Measurements from ENCODE around the gene DHDH. TPM values are rescaled to one million over a fixed set of nuclear protein-coding genes. Genes with fewer than 3 reads are reported as not detected.

DHDH gene
- total and polyA plus RNA-seq, 2 experiments from 2014 or later: 2.2 to 10.2 TPM

- Histone ChIP-seq H3K36me3 (peaks cover 40% of the 10 kb centered on the region), H3K27me3 (no peaks in the 10 kb centered on the region), H3K4me3 (no peak overlapping the region), H3K9me3 (ENCODE audit: low read depth) (no peaks in the 10 kb centered on the region), H3K4me1 (ENCODE audit: low read depth) (peaks cover 18% of the 10 kb centered on the region), H3K27ac (peak overlapping the region; percentile 20)
- TF ChIP-seq, protein P1, sequence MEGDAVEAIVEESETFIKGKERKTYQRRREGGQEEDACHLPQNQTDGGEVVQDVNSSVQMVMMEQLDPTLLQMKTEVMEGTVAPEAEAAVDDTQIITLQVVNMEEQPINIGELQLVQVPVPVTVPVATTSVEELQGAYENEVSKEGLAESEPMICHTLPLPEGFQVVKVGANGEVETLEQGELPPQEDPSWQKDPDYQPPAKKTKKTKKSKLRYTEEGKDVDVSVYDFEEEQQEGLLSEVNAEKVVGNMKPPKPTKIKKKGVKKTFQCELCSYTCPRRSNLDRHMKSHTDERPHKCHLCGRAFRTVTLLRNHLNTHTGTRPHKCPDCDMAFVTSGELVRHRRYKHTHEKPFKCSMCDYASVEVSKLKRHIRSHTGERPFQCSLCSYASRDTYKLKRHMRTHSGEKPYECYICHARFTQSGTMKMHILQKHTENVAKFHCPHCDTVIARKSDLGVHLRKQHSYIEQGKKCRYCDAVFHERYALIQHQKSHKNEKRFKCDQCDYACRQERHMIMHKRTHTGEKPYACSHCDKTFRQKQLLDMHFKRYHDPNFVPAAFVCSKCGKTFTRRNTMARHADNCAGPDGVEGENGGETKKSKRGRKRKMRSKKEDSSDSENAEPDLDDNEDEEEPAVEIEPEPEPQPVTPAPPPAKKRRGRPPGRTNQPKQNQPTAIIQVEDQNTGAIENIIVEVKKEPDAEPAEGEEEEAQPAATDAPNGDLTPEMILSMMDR (IDR thresholded peaks at IDR 0.05; ENCODE audit: low read depth, low read length): no peak
- peak in 1 of 2 donors; percentile 74 for DNase-seq (ENCODE audit: low read depth in 1 of 2, low spot score in 1 of 2)
These were observed 34.7 kb downstream of the DHDH start for GRCh38 chr19:48968179-48968661.

DNA sequence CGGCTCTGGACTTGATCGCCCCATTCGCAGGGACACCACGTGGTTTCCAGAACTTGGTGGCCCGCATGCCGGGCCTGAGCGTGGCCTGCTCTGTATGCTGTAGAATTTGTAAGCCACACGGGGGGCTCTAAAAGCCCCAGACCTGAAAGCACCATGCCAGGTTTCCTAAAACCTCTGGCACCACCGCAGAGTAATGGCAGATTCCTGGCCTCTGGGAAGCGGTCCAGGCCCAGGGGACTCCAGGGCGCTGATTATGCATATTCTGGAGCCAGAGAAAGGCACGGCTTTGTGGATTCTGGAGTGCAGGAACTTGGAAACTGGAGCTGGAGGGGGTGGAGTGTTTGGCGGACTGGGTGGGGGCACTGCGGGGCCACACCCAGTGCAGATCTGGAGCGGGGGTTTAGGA lies 35.3 kb downstream of the DHDH start:
- TF ChIP-seq, protein P1 (IDR thresholded peaks at IDR 0.05; ENCODE audit: low read depth, low read length): no peak
- Histone ChIP-seq H3K4me1 (ENCODE audit: low read depth) (peaks cover 12% of the 10 kb centered on the region), H3K36me3 (peaks cover 46% of the 10 kb centered on the region), H3K9me3 (ENCODE audit: low read depth) (no peaks in the 10 kb centered on the region), H3K27me3 (no peaks in the 10 kb centered on the region), H3K4me3 (no peak overlapping the region), H3K27ac (no peak overlapping the region)
- no peak for DNase-seq (ENCODE audit: low read depth in 1 of 2, low spot score in 1 of 2)

- Histone ChIP-seq H3K36me3 (peaks cover 51% of the 10 kb centered on the region), H3K27ac (no peak overlapping the region), H3K4me1 (ENCODE audit: low read depth) (peaks cover 6% of the 10 kb centered on the region), H3K4me3 (no peak overlapping the region), H3K27me3 (no peaks in the 10 kb centered on the region), H3K9me3 (ENCODE audit: low read depth) (no peaks in the 10 kb centered on the region)
- no peak for DNase-seq (ENCODE audit: low read depth in 1 of 2, low spot score in 1 of 2)
- TF ChIP-seq, protein P1 (IDR thresholded peaks at IDR 0.05; ENCODE audit: low read depth, low read length): no peak
These were observed 36.0 kb downstream of the DHDH start for GRCh38 chr19:48969276-48970138.

DNA sequence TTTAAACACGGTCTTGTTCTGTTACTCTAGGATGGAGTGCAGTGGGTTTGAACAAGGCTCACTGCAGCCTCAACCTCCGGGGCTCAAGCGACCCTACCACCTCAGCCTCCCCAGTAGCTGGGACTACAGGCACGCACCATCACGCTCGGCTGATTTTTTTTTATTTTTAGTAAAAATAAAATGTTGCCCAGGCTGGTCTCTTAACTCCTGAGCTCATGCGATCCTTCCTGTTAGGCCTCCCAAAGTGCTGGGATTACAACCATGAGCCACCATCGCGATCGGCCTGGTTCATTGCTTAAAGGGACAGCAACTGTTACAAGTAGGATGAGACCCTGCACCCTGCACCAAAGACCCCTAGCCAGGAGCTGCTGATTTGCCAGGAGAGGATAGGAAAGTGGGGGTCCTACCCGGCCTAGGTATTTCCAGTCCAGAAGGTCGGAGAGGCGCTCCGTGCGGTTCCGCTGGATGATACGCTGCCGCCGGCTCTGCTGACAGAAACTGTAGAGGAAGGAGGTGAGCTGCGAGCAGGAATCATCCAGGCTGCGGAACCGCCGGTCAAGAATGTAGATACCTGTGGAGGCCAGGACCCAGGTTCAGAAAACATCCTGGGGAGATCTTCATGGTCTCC lies 36.8 kb downstream of the DHDH start:
- H3K27me3 ChIP-seq: no peaks in the 10 kb centered on the region
- peaks cover 3% of the 10 kb centered on the region for H3K4me1 ChIP-seq (ENCODE audit: low read depth)
- TF ChIP-seq, protein P1 (IDR thresholded peaks at IDR 0.05; ENCODE audit: low read depth, low read length): no peak
- peaks cover 51% of the 10 kb centered on the region for H3K36me3 ChIP-seq
- DNase-seq (ENCODE audit: low read depth in 1 of 2, low spot score in 1 of 2): no peak
- no peaks in the 10 kb centered on the region for H3K9me3 ChIP-seq (ENCODE audit: low read depth)
- H3K4me3 ChIP-seq: no peak overlapping the region
- H3K27ac ChIP-seq: no peak overlapping the region

DNA sequence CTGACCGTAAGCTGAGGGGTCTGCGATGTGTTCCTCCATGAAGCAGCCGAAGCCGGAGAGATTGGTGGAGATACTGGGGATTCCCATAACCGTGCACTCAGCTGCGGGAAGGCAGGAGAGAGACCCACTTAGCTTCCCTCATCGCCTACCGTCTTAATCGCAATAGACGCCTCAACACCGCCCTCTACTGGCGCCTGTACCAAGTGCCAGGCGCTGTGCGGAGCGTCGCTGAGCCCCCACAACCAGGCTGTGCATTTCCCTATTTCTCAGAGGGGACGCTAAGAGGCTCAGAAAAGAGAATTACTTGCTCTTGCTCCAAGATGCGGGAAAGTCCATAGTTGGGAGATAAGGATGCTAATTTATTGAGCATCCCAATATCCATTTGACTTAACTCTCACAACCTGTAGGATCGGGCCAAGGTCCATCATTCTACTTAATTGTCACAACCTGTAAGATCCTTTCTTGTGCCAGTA lies 37.5 kb downstream of the DHDH start:
- TF ChIP-seq, protein P1 (IDR thresholded peaks at IDR 0.05; ENCODE audit: low read depth, low read length): peak; percentile 94
- Histone ChIP-seq H3K27ac (no peak overlapping the region), H3K4me3 (no peak overlapping the region), H3K4me1 (ENCODE audit: low read depth) (peaks cover 3% of the 10 kb centered on the region), H3K9me3 (ENCODE audit: low read depth) (no peaks in the 10 kb centered on the region), H3K27me3 (no peaks in the 10 kb centered on the region), H3K36me3 (peaks cover 51% of the 10 kb centered on the region)
- DNase-seq (ENCODE audit: low read depth in 1 of 2, low spot score in 1 of 2): peak; percentile 87 to 94
